ENCODE measurements around the gene ADI1. TPM values are rescaled to one million over a fixed set of nuclear protein-coding genes. Genes with fewer than 3 reads are reported as not detected.
A peak's percentile ranks its signal among the peaks of the same experiment; 100 is the strongest.

Gene ADI1
- total and polyA plus RNA-seq, 7 donors, result 35.7 to 114 (median 86.3) TPM

- peak overlapping the region; percentile 89 to 97 (median 91) for H3K27ac ChIP-seq
- 76 to 86% methylated on average over 16 of the region's 16 CpGs for WGBS, 2 donors
- H3K9me3 ChIP-seq, result no peaks in the 10 kb centered on the region
- H3K4me1 ChIP-seq, result peaks cover 0 to 44% (median 33%) of the 10 kb centered on the region in 4 donors
- intact Hi-C loops (cut with DNase I), result loop anchor here (2.0 kb wide), 1 partner anchor 18 kb away; no protein-coding TSS in a partner anchor
- DNase-seq, result peak; percentile 84
- peak overlapping the region; percentile 26 to 49 (median 46) for H3K4me3 ChIP-seq
- no peaks in the 10 kb centered on the region for H3K27me3 ChIP-seq
- peaks cover 3 to 28% (median 6%) of the 10 kb centered on the region in 4 donors for H3K36me3 ChIP-seq
- TF ChIP-seq EP300 (IDR thresholded peaks at IDR 0.05) (no peak), POLR2A (IDR thresholded peaks at IDR 0.05) (no peak), POLR2AphosphoS5 (IDR thresholded peaks at IDR 0.05) (no peak), CTCF (IDR thresholded peaks at IDR 0.05) (peak in 3 of 4 experiments; percentile 22 to 56 (median 48))
Measured at GRCh38 chr2:3536682-3537632, 17.6 kb upstream of the ADI1 start.

DNA sequence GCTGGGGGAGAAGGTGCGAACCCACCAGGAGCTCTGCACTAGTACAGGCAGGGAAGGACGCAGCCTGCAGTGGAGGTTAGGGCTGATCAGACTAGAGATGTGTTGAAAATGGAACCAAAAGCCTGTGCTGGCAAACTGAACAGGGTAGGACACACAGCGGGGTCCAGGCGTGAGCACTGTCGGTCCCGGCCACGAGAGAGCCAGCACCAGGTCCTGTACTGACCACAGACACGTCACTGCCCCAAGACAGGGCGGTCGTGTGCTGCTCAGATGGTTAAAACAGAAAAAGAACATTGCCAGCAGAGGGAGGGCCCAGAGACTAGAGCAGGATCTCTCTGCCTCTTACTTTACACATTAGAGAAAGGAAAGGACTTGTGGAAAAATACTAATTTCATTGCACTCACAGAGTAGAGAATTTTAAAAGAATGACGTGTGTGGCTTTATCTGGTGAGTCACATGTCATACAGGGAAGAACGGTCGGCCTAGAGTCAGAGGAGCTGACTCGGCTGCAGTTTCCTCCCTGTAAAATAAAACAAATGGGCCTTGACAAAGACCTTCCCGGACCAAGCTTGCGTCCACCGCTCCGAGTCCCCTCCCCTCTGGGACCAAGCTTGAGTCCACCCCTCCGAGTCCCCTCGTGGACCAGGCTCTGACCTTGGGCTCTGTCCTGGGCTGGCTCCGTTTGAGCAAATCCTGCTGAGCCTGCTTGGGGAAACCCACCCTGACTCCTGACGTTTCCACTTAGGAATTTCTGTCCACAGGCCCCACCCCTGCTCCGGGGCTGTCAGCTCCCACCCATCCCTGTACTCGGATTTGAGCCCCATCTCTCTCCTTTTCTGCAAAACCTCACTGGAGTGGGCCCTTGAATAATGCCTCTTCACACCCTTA lies 16.7 kb upstream of the ADI1 start:
- peak overlapping the region; percentile 26 to 49 (median 46) for H3K4me3 ChIP-seq
- peak overlapping the region; percentile 89 to 97 (median 91) for H3K27ac ChIP-seq
- WGBS, 2 donors, result 43 to 64% methylated on average over 24 of the region's 24 CpGs
- H3K36me3 ChIP-seq, result peaks cover 0 to 30% (median 6%) of the 10 kb centered on the region in 4 donors
- no peaks in the 10 kb centered on the region for H3K9me3 ChIP-seq
- peak; percentile 86 for DNase-seq
- peaks cover 0 to 44% (median 33%) of the 10 kb centered on the region in 4 donors for H3K4me1 ChIP-seq
- intact Hi-C loops (cut with DNase I), result loop anchor here (2.0 kb wide), 1 partner anchor 19 kb away; no protein-coding TSS in a partner anchor
- no peak for TF ChIP-seq POLR2A (IDR thresholded peaks at IDR 0.05)
- TF ChIP-seq POLR2AphosphoS5 (IDR thresholded peaks at IDR 0.05), result peak; percentile 21 to 65 (median 58)
- no peak for TF ChIP-seq EP300 (IDR thresholded peaks at IDR 0.05)
- TF ChIP-seq CTCF (IDR thresholded peaks at IDR 0.05), result peak in 2 of 4 experiments; percentile 9 to 22
- H3K27me3 ChIP-seq, result no peaks in the 10 kb centered on the region

DNA sequence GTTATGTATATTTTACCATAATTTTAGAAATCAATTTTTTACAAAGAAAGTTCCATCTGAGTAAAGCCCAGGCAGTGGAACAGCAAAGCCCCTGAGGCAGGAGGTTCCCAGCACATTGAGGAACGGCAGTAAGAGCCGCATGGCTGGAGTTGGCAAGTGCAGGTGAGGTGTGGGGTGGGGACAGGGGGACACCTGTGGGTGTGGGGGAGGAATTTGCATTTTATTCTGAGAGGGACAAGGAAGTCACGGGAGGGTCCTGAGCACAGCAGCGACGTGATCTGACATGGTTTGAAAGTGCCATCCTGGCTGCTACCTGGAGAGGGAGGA lies 16.1 kb upstream of the ADI1 start:
- intact Hi-C loops (cut with DNase I), result no loop called here
- no peaks in the 10 kb centered on the region for H3K9me3 ChIP-seq
- H3K4me3 ChIP-seq, result peak overlapping the region in 3 of 4 donors; percentile 43 to 49 (median 48)
- DNase-seq, result no peak
- peak overlapping the region; percentile 89 to 97 (median 91) for H3K27ac ChIP-seq
- peaks cover 0 to 44% (median 33%) of the 10 kb centered on the region in 4 donors for H3K4me1 ChIP-seq
- WGBS, 2 donors, result 71 to 86% methylated on average over 5 of the region's 5 CpGs
- no peaks in the 10 kb centered on the region for H3K27me3 ChIP-seq
- TF ChIP-seq POLR2A (IDR thresholded peaks at IDR 0.05) (no peak), POLR2AphosphoS5 (IDR thresholded peaks at IDR 0.05) (no peak), EP300 (IDR thresholded peaks at IDR 0.05) (no peak), CTCF (IDR thresholded peaks at IDR 0.05) (no peak)
- H3K36me3 ChIP-seq, result peaks cover 0 to 24% (median 6%) of the 10 kb centered on the region in 4 donors

DNA sequence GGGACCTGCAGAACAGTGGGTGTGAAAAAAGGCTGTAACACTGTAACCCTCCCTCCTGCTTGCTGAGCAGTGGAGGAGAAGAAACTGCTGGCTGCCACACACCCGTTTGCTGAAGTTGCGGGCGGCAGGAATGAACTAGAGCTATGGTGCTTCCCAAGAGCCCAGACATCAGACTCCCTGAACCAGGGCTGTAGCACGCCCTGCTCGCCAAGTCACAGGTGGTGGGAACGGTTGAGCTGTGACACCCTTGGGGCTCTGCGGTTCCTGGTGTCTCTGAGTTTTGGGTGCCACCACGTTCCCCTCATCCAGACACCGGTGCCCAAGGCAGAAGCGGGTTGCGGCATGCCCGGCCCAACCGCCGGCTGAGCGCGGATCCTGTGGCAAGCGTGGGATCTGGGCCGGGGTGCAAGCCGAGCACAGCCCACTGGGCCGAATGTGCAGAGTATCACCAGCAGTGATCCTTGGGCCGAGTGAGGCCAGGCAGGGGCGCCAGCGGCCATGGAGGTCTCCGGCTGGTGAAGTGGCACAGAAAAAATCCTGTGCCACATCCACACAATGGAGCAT lies 15.0 kb upstream of the ADI1 start:
- WGBS, 2 donors, result 97 to 98% methylated on average over 24 of the region's 24 CpGs
- DNase-seq, result no peak
- Histone ChIP-seq H3K4me1 (peaks cover 0 to 44% (median 33%) of the 10 kb centered on the region in 4 donors), H3K9me3 (no peaks in the 10 kb centered on the region), H3K27ac (peak overlapping the region; percentile 89 to 97 (median 91)), H3K4me3 (no peak overlapping the region), H3K36me3 (peaks cover 0 to 15% (median 6%) of the 10 kb centered on the region in 4 donors), H3K27me3 (no peaks in the 10 kb centered on the region)
- TF ChIP-seq CTCF (IDR thresholded peaks at IDR 0.05), result no peak
- TF ChIP-seq EP300 (IDR thresholded peaks at IDR 0.05), result no peak
- TF ChIP-seq POLR2AphosphoS5 (IDR thresholded peaks at IDR 0.05), result no peak
- no peak for TF ChIP-seq POLR2A (IDR thresholded peaks at IDR 0.05)
- intact Hi-C loops (cut with DNase I), result no loop called here
